GM12878 (cell line): ENCODE measurements around the gene LRR1. TPM values are rescaled to one million over a fixed set of nuclear protein-coding genes. Genes with fewer than 3 reads are reported as not detected.

Source experiments
- ATAC-seq: fragments of 200-7000 bp; cut with Tn5 transposase; 3 replicates; pipeline ENCODE4 v1.9.1; 2020; ENCODE audit warnings: mild to moderate bottlenecking, moderate library complexity
- BruUV-seq: library from RNA; stranded (reverse); fragments of 400-500 nt; replicated peaks from 2 replicates; lab custom pipeline; 2021; lab: Mats Ljungman, UMichigan
- CTCF ChIA-PET: fragments of 300-600 bp; sonication (Branson Sonifier 250); formaldehyde crosslinking; extraction: SDS; loops from one replicate; lab custom pipeline; 2021; ENCODE audit warnings: inconsistent platforms; lab: Yijun Ruan, JAX
- POLR2A ChIA-PET: fragments of 350-600 bp; formaldehyde crosslinking; extraction: SDS; loops from one replicate; lab custom pipeline; 2021; ENCODE audit warnings: inconsistent platforms; lab: Charles Lee
- RAD21 ChIA-PET: fragments of 300-600 bp; sonication (Branson Sonifier 250); formaldehyde crosslinking; loops from one replicate; lab custom pipeline; 2023; ENCODE audit warnings: antibody characterized with exemption; ENCODE audit not compliant: unreplicated experiment; lab: Charles Lee
- SMC1A ChIA-PET: fragments of 300-600 bp; sonication (Branson Sonifier 250); formaldehyde crosslinking; loops from one replicate; lab custom pipeline; 2023; ENCODE audit not compliant: unreplicated experiment, uncharacterized antibody; lab: Charles Lee
- DNase-seq: peaks from one replicate; pipeline ENCODE4 v3.0.0-alpha.2; 2011; ENCODE audit warnings: low read depth, low spot score
- FAIRE-seq: peaks from 3 replicates; lab custom pipeline; 2011; peaks lifted over from hg19 to GRCh38; lab: Jason Lieb, UNC
- H2AFZ ChIP-seq: 2 replicates; pipeline ENCODE4 v1.6.0; 2011; ENCODE audit warnings: low read depth, low read length, control low read depth; ENCODE audit not compliant: control insufficient read depth
- H3K27ac ChIP-seq: 2 replicates; pipeline ENCODE4 v1.5.1; 2011; ENCODE audit warnings: control low read depth; ENCODE audit not compliant: control insufficient read depth, insufficient read depth
- H3K27me3 ChIP-seq, 2 experiments: replicated peaks in 1 of 2; 2 replicates each; pipeline versions ENCODE4 v1.6.0 to v1.6.1; 2011; ENCODE audit warnings: low read length in 1 of 2; ENCODE audit not compliant: control insufficient read depth in 2 of 2, insufficient read depth in 2 of 2
- H3K36me3 ChIP-seq, 2 experiments: 2 replicates each; pipeline ENCODE4 v1.5.1; 2011; ENCODE audit warnings: low read length in 1 of 2; ENCODE audit not compliant: control insufficient read depth in 2 of 2, insufficient read depth in 2 of 2
- H3K4me1 ChIP-seq: 2 replicates; pipeline ENCODE4 v1.6.1; 2011; ENCODE audit warnings: mild to moderate bottlenecking, low read length, moderate library complexity, mixed read lengths; ENCODE audit not compliant: control insufficient read depth, insufficient read depth
- H3K4me2 ChIP-seq: 2 replicates; pipeline ENCODE4 v1.6.0; 2011; ENCODE audit warnings: control low read depth; ENCODE audit not compliant: control insufficient read depth, insufficient read depth
- H3K4me3 ChIP-seq: fragments of 200-600 bp; sonication (generic); 2 replicates; pipeline ENCODE4 v1.5.1; 2016
- H3K79me2 ChIP-seq: 2 replicates; pipeline ENCODE4 v1.6.0; 2011; ENCODE audit warnings: low read length; ENCODE audit not compliant: control insufficient read depth, insufficient read depth
- H3K9ac ChIP-seq: 2 replicates; pipeline ENCODE4 v1.8.0; 2011; ENCODE audit warnings: low read length, control low read depth, mixed read lengths; ENCODE audit not compliant: control insufficient read depth, insufficient read depth
- H3K9me3 ChIP-seq: replicated peaks from 3 replicates; pipeline ENCODE4 v1.5.1; 2011; ENCODE audit warnings: mild to moderate bottlenecking, low read length; ENCODE audit not compliant: control insufficient read depth, insufficient read depth
- H4K20me1 ChIP-seq: 2 replicates; pipeline ENCODE4 v1.6.0; 2011; ENCODE audit not compliant: control insufficient read depth, insufficient read depth
- CTCF ChIP-seq, 3 experiments: IDR thresholded peaks in 2 of 3; conservative IDR thresholded peaks in 1 of 3; 2 replicates each; pipeline ENCODE4 v1.5.1; 2011; ENCODE audit warnings: low read depth in 3 of 3, low read length in 3 of 3, mild to moderate bottlenecking in 3 of 3, control low read depth in 2 of 3, moderate library complexity in 2 of 3, inconsistent platforms in 1 of 3, mixed read lengths in 1 of 3; ENCODE audit not compliant: control insufficient read depth in 2 of 3, insufficient read depth in 1 of 3; ENCODE audit errors: extremely low read depth in 1 of 3
- GATAD2B ChIP-seq: fragments of 450-650 bp; conservative IDR thresholded peaks from 2 replicates; pipeline ENCODE4 v1.6.1; 2017; ENCODE audit warnings: low read depth, mild to moderate bottlenecking, moderate library complexity
- NKRF ChIP-seq: fragments of 450-650 bp; conservative IDR thresholded peaks from 2 replicates; pipeline ENCODE4 v1.6.1; 2017; ENCODE audit warnings: mild to moderate bottlenecking, moderate library complexity
- POLR2A ChIP-seq: IDR thresholded peaks from 2 replicates; pipeline ENCODE4 v1.6.1; 2011; ENCODE audit warnings: low read depth, mild to moderate bottlenecking, low read length
- RAD21 ChIP-seq: IDR thresholded peaks from 2 replicates; pipeline ENCODE4 v1.6.1; 2011; ENCODE audit warnings: mild to moderate bottlenecking, low read depth, low read length, moderate library complexity; ENCODE audit not compliant: insufficient read depth
- TCF3 ChIP-seq: IDR thresholded peaks from 2 replicates; pipeline ENCODE4 v1.6.1; 2012; ENCODE audit warnings: low read depth, mild to moderate bottlenecking, low read length, borderline replicate concordance; ENCODE audit not compliant: insufficient read depth
- ZBTB33 ChIP-seq: fragments of 450-650 bp; IDR thresholded peaks from 2 replicates; pipeline ENCODE4 v1.6.1; 2017; ENCODE audit warnings: mild to moderate bottlenecking
- WGBS: methylation state at CpG from one replicate; pipeline ENCODE4 v1.1.6; 2016; ENCODE audit warnings: low lambda C conversion rate; ENCODE audit not compliant: insufficient replicate concordance, insufficient coverage; ENCODE audit errors: missing lambda C conversion rate; 5-methylcytosine and 5-hydroxymethylcytosine counted together
- in situ Hi-C: fragments of 300-500 bp; cut with MboI; formaldehyde crosslinking; loops from 9 replicates; pipeline ENCODE4 v1.14.3; 2018; ENCODE audit warnings: mixed read lengths
- intact Hi-C: fragments of 100-400 bp; cut with micrococcal nuclease; formaldehyde crosslinking; loops from one replicate; pipeline ENCODE4 v1.14.2; 2022; ENCODE audit not compliant: unreplicated experiment
- polyA plus RNA-seq, 11 experiments: library from polyadenylated mRNA; depleted of rRNA in 4 of 11; unstranded in 6 of 11; stranded (reverse) in 5 of 11; fragments of >200 nt; fragmentation: Nextera tagmentation in 4 of 11; fragmentation: Illumina TruSeq in 1 of 11; extraction: Ambion mirVana in 4 of 11; extraction: Trizol in 1 of 11; gene quantifications; 1 replicate in 1 of 11; 2 replicates in 10 of 11; pipeline versions ENCODE4 v1.2.1 to v1.2.3, GENCODE V29; 2011 to 2016; ENCODE audit warnings: inconsistent platforms in 2 of 11, missing spikeins in 2 of 11, low read depth in 1 of 11
- total RNA-seq, 4 experiments: library from RNA; depleted of rRNA in 3 of 4; stranded (reverse); fragments of >200 nt in 3 of 4; fragmentation: Illumina TruSeq in 1 of 4; extraction: Trizol in 1 of 4; gene quantifications; 2 replicates each; pipeline versions ENCODE4 v1.2.1 to v1.2.3, GENCODE V29; 2013 to 2021

Gene LRR1
- total and polyA plus RNA-seq, 10 of the 15 experiments (the other 5 are each of a cell fraction or from before 2014, with no cell fraction given) = 36.9 to 110 (median 53.1) TPM

GRCh38 chr14:49549881-49550280 is 48.9 kb upstream of the LRR1 start (continued):
- TF ChIP-seq NKRF (no peak), GATAD2B (no peak), POLR2A (no peak), TCF3 (no peak)

- Histone ChIP-seq H3K4me3 (no peak overlapping the region), H2AFZ (no peak overlapping the region), H3K27ac (no peak overlapping the region), H3K9ac (no peak overlapping the region), H3K9me3 (no peaks in the 10 kb centered on the region), H3K27me3 (no peaks in the 10 kb centered on the region), H4K20me1 (no peaks in the 10 kb centered on the region), H3K4me2 (no peak overlapping the region), H3K4me1 (no peaks in the 10 kb centered on the region), H3K79me2 (no peaks in the 10 kb centered on the region), H3K36me3 (no peaks in the 10 kb centered on the region)
- no peak for DNase-seq
- WGBS = 56% methylated on average over 5 of the region's 5 CpGs
- ATAC-seq = peak; percentile 28; the same call in 1 of the 3 replicates
- intact Hi-C loops = no loop called here
- BruUV-seq = no TSS peak
- ChIA-PET SMC1A (interaction anchor here (0.6 to 1.6 kb wide), 6 partner anchors 11 to 89 kb away, joined by 3 to 4 read pairs (median 3); no protein-coding TSS in a partner anchor), RAD21 (interaction anchor here (0.9 to 2.3 kb wide), 3 partner anchors 53 to 89 kb away, joined by 4 to 12 read pairs (median 5); no protein-coding TSS in a partner anchor), POLR2A (no interaction called here), CTCF (interaction anchor here (0.8 to 3.7 kb wide), 9 partner anchors 12 to 90 kb away, joined by 3 to 29 read pairs (median 4); no protein-coding TSS in a partner anchor)
- TF ChIP-seq RAD21 = 0 out of 2 replicates have a peak, but pooled peaks have one; percentile 24
- peak in 2 of 3 experiments; percentile 2 to 33; a peak in 1 of 6 replicates for TF ChIP-seq CTCF (IDR thresholded peaks at IDR 0.05 in 2 of 3, conservative IDR thresholded peaks at IDR 0.05 in 1 of 3; ENCODE audit: control insufficient read depth in 2 of 3, extremely low read depth in 1 of 3, insufficient read depth in 1 of 3, low read depth in 3 of 3, low read length in 3 of 3)
- no peak for TF ChIP-seq ZBTB33
- FAIRE-seq = no peak
- in situ Hi-C loops = no loop called here
These were observed 48.2 kb upstream of the LRR1 start for GRCh38 chr14:49550286-49551184.
